OCI-LY7 (cell line): ENCODE data around the gene VSIR. TPM values are rescaled to one million over a fixed set of nuclear protein-coding genes. Genes with fewer than 3 reads are reported as not detected.

Experiments
- BruUV-seq: library from RNA; stranded (reverse); fragments of 400-500 nt; replicated peaks from 2 replicates; lab custom pipeline; 2021; lab: Mats Ljungman, UMichigan
- CTCF ChIA-PET: fragments of 300-600 bp; sonication (Branson Sonifier 250); formaldehyde crosslinking; loops from one replicate; lab custom pipeline; 2022; ENCODE audit warnings: antibody characterized with exemption; ENCODE audit not compliant: unreplicated experiment; lab: Charles Lee
- POLR2A ChIA-PET: fragments of 300-600 bp; sonication (Branson Sonifier 250); formaldehyde crosslinking; loops from one replicate; lab custom pipeline; 2022; ENCODE audit warnings: antibody characterized with exemption; lab: Charles Lee
- DNase-seq: peaks from one replicate; pipeline ENCODE4 v3.0.0-alpha.2; 2015; ENCODE audit warnings: low spot score
- H2AFZ ChIP-seq: fragments of 200-600 bp; sonication (generic), shearing (Covaris generic); 2 replicates; pipeline ENCODE4 v1.6.1; 2014; ENCODE audit warnings: mild to moderate bottlenecking, antibody characterized with exemption, low read length, moderate library complexity
- H3K27ac ChIP-seq: fragments of 200-600 bp; sonication (generic); 2 replicates; pipeline ENCODE4 v1.5.1; 2014; ENCODE audit warnings: mixed run types, low read depth, mild to moderate bottlenecking, moderate library complexity, low read length, inconsistent platforms; ENCODE audit not compliant: poor library complexity, severe bottlenecking
- H3K36me3 ChIP-seq: fragments of 200-600 bp; sonication (generic); 2 replicates; pipeline ENCODE4 v1.6.1; 2014; ENCODE audit warnings: mild to moderate bottlenecking, antibody characterized with exemption, low read length, moderate library complexity, mixed read lengths; ENCODE audit not compliant: insufficient read depth
- H3K4me1 ChIP-seq: fragments of 200-600 bp; sonication (generic); 2 replicates; pipeline ENCODE4 v1.5.1; 2014; ENCODE audit warnings: mild to moderate bottlenecking, low read length; ENCODE audit not compliant: insufficient read depth, poor library complexity, severe bottlenecking
- H3K4me2 ChIP-seq: fragments of 200-600 bp; sonication (generic); 2 replicates; pipeline ENCODE4 v1.6.1; 2014; ENCODE audit warnings: mild to moderate bottlenecking, low read length
- H3K4me3 ChIP-seq: fragments of 200-600 bp; sonication (generic); 2 replicates; pipeline ENCODE4 v1.5.1; 2014; ENCODE audit warnings: mild to moderate bottlenecking, low read depth, low read length; ENCODE audit not compliant: poor library complexity, severe bottlenecking
- H3K79me2 ChIP-seq: fragments of 200-600 bp; sonication (generic); 2 replicates; pipeline ENCODE4 v1.6.1; 2016; ENCODE audit warnings: low read depth, mild to moderate bottlenecking, low read length, moderate library complexity, mixed read lengths; ENCODE audit not compliant: insufficient read depth
- H3K9me2 ChIP-seq: fragments of 200-600 bp; sonication (generic); 2 replicates; pipeline ENCODE4 v1.6.1; 2016; ENCODE audit warnings: mild to moderate bottlenecking, low read length, mixed read lengths; ENCODE audit not compliant: insufficient read depth
- H3K9me3 ChIP-seq: fragments of 200-600 bp; sonication (generic); 2 replicates; pipeline ENCODE4 v1.6.1; 2014; ENCODE audit warnings: mild to moderate bottlenecking, mixed run types, low read length, mixed read lengths
- H4K20me1 ChIP-seq: fragments of 200-600 bp; sonication (generic); 2 replicates; pipeline ENCODE4 v1.6.1; 2014; ENCODE audit warnings: mild to moderate bottlenecking, antibody characterized with exemption, low read length, moderate library complexity, mixed read lengths; ENCODE audit not compliant: insufficient read depth
- CTCF ChIP-seq: fragments of 200-600 bp; sonication (generic); conservative IDR thresholded peaks from 2 replicates; pipeline ENCODE4 v1.5.1; 2014; ENCODE audit warnings: mild to moderate bottlenecking, antibody characterized with exemption, low read length, moderate library complexity, mixed read lengths
- EZH2phosphoT487 ChIP-seq: fragments of 200-600 bp; sonication (generic); IDR thresholded peaks from 2 replicates; pipeline ENCODE4 v1.6.1; 2018; ENCODE audit warnings: low read depth, borderline replicate concordance, mild to moderate bottlenecking, mixed run types, antibody characterized with exemption, low read length, moderate library complexity, mixed read lengths
- intact Hi-C: fragments of 100-400 bp; cut with micrococcal nuclease; formaldehyde crosslinking; loops from one replicate; pipeline ENCODE4 v1.10.0; 2022; ENCODE audit not compliant: unreplicated experiment
- total RNA-seq, 2 experiments: library from RNA; depleted of rRNA in 1 of 2; stranded (reverse); fragments of >200 nt in 1 of 2; shearing (Covaris generic) in 1 of 2; gene quantifications; 2 replicates each; pipeline ENCODE4 v1.2.3, GENCODE V29; 2014 to 2022

VSIR gene
- total RNA-seq, 2 experiments from 2014 or later = 2.2 to 9.0 TPM

GRCh38 chr10:71774916-71775702, 1.8 kb upstream of the VSIR start:
- Histone ChIP-seq H3K36me3 (no peaks in the 10 kb centered on the region), H4K20me1 (no peaks in the 10 kb centered on the region), H3K79me2 (no peaks in the 10 kb centered on the region), H3K9me2 (no peaks in the 10 kb centered on the region), H3K4me1 (peaks cover 53% of the 10 kb centered on the region), H3K4me3 (peak overlapping the region; percentile 70), H3K27ac (peak overlapping the region; percentile 79), H2AFZ (peak overlapping the region; percentile 66; the same call in 1 of the 2 replicates), H3K4me2 (peak overlapping the region; percentile 94), H3K9me3 (no peaks in the 10 kb centered on the region)
- BruUV-seq = no TSS peak
- peak; percentile 53 for DNase-seq
- ChIA-PET CTCF (interaction anchor here (0.6 kb wide), 1 partner anchor 49 kb away, joined by 3 read pairs; no protein-coding TSS in a partner anchor), POLR2A (interaction anchor here (0.6 to 2.0 kb wide), 9 partner anchors 11 to 498 kb away, joined by 3 to 8 read pairs (median 3); no protein-coding TSS in a partner anchor)
- TF ChIP-seq CTCF (no peak), EZH2phosphoT487 (no peak)
- intact Hi-C loops = loop anchor here (1.0 to 5.0 kb wide), 2 partner anchors 63 to 113 kb away; no protein-coding TSS in a partner anchor

- TF ChIP-seq EZH2phosphoT487 (no peak), CTCF (no peak)
- Histone ChIP-seq H3K4me2 (peak overlapping the region; percentile 94), H4K20me1 (no peaks in the 10 kb centered on the region), H2AFZ (peak overlapping the region; percentile 66; the same call in 1 of the 2 replicates), H3K4me3 (peak overlapping the region; percentile 70), H3K9me2 (no peaks in the 10 kb centered on the region), H3K9me3 (no peaks in the 10 kb centered on the region), H3K36me3 (no peaks in the 10 kb centered on the region), H3K79me2 (no peaks in the 10 kb centered on the region), H3K4me1 (peaks cover 68% of the 10 kb centered on the region), H3K27ac (no peak overlapping the region)
- BruUV-seq = no TSS peak
- no peak for DNase-seq
- intact Hi-C loops = loop anchor here (1.0 to 5.0 kb wide), 4 partner anchors 26 to 61 kb away; no protein-coding TSS in a partner anchor
- ChIA-PET CTCF (interaction anchor here (1.2 to 1.6 kb wide), 3 partner anchors 24 to 78 kb away, joined by 3 to 6 read pairs (median 4); no protein-coding TSS in a partner anchor), POLR2A (interaction anchor here (1.0 to 2.0 kb wide), 2 partner anchors 44 to 124 kb away, joined by 3 to 7 read pairs; no protein-coding TSS in a partner anchor)
Measured at GRCh38 chr10:71772832-71773220, 494 bp downstream of the VSIR start.
